Vagina (tissue), 2 donors: Measurements from ENCODE around the gene MRPS30. TPM values are rescaled to one million over a fixed set of nuclear protein-coding genes. Genes with fewer than 3 reads are reported as not detected.

Source experiments
- DNase-seq, 2 donors: peaks; one replicate each; pipeline ENCODE4 v3.0.0-alpha.2; 2017; ENCODE audit errors: extremely low spot score in 2 of 2
- H3K27ac ChIP-seq: fragments of 200-600 bp; sonication (generic); one replicate; pipeline ENCODE4 v1.5.1; 2019
- H3K27me3 ChIP-seq: fragments of 200-600 bp; sonication (generic); one replicate; pipeline ENCODE4 v1.5.1; 2019
- H3K36me3 ChIP-seq, 2 donors: fragments of 200-600 bp; sonication (generic); one replicate each; pipeline ENCODE4 v1.5.1; 2017 to 2019
- H3K4me1 ChIP-seq: fragments of 200-600 bp; sonication (generic); one replicate; pipeline ENCODE4 v1.5.1; 2019
- H3K4me3 ChIP-seq, 2 donors: fragments of 200-600 bp; sonication (generic); 1 replicate in 1 of 2; 2 replicates in 1 of 2; pipeline ENCODE4 v1.5.1; 2016 to 2019
- H3K9me3 ChIP-seq: fragments of 200-600 bp; sonication (generic); one replicate; pipeline ENCODE4 v1.5.1; 2019
- POLR2A ChIP-seq, 2 donors: fragments of 450-650 bp; IDR thresholded peaks; one replicate each; pipeline ENCODE4 v1.6.1; 2017; ENCODE audit warnings: antibody characterized with exemption in 2 of 2, mild to moderate bottlenecking in 2 of 2, moderate library complexity in 2 of 2
- POLR2AphosphoS5 ChIP-seq, 2 donors: sonication (generic); formaldehyde crosslinking; IDR thresholded peaks; one replicate each; pipeline ENCODE4 v1.9.0; 2017; ENCODE audit warnings: antibody characterized with exemption in 2 of 2, mild to moderate bottlenecking in 2 of 2, low read depth in 1 of 2; ENCODE audit not compliant: insufficient read depth in 1 of 2
- intact Hi-C: fragments of 100-400 bp; cut with DNase I; formaldehyde crosslinking; loops from one replicate; pipeline ENCODE4 v1.15.1; 2023
- total RNA-seq: library from RNA; depleted of rRNA; stranded (reverse); fragments of >200 nt; gene quantifications from one replicate; pipeline ENCODE4 v1.2.3, GENCODE V29; 2016
- TF ChIP-seq, protein P1 (sequence below), 3 experiments: fragments of 450-650 bp in 2 of 3; fragments of 200-600 bp in 1 of 3; sonication (generic) in 1 of 3; IDR thresholded peaks; one replicate each; pipeline ENCODE4 v1.5.1; 2017 to 2019; ENCODE audit warnings: antibody characterized with exemption in 3 of 3, mild to moderate bottlenecking in 2 of 3, moderate library complexity in 2 of 3

Gene MRPS30
- total RNA-seq, 1 donor from 2014 or later = 72.2 TPM

DNA sequence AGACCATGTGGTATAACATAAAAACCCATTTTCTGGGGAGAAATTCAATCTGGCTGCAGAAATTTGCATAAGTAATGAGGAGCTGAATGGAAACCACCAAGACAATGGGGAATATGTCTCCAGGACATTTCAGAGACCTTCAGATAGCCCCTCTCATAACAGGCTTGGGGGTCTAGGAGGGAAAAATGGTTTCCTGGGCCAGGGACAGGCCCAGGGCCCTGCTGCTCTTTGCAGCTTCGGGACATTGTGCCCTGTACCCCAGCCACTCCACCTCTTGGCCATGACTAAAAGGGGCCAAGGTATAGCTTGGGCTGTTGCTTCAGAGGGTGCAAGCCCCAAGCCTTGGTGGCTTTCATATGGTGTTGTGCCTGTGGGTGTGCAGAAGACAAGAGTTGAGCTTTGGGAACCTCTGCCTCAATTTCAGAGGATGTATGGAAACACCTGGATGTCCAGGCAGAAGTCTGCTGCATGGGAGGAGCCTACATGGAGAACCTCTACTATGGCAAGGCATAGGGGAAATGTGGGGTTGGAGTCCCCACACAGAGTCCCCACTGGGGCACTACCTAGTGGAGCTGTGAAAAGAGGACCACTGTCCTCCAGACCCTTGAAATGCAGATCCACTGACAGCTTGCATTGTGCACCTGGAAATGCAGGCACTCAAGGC is 30.4 kb downstream of the MRPS30 start:
- H3K4me3 ChIP-seq = no peak overlapping the region
- H3K36me3 ChIP-seq = no peaks in the 10 kb centered on the region
- no peaks in the 10 kb centered on the region for H3K4me1 ChIP-seq
- no peak for DNase-seq
- intact Hi-C loops = no loop called here
- no peaks in the 10 kb centered on the region for H3K27me3 ChIP-seq
- no peaks in the 10 kb centered on the region for H3K9me3 ChIP-seq
- TF ChIP-seq POLR2A (IDR thresholded peaks at IDR 0.05) (no peak), POLR2AphosphoS5 (IDR thresholded peaks at IDR 0.05; ENCODE audit: insufficient read depth in 1 of 2, low read depth in 1 of 2) (no peak)
- TF ChIP-seq, protein P1, sequence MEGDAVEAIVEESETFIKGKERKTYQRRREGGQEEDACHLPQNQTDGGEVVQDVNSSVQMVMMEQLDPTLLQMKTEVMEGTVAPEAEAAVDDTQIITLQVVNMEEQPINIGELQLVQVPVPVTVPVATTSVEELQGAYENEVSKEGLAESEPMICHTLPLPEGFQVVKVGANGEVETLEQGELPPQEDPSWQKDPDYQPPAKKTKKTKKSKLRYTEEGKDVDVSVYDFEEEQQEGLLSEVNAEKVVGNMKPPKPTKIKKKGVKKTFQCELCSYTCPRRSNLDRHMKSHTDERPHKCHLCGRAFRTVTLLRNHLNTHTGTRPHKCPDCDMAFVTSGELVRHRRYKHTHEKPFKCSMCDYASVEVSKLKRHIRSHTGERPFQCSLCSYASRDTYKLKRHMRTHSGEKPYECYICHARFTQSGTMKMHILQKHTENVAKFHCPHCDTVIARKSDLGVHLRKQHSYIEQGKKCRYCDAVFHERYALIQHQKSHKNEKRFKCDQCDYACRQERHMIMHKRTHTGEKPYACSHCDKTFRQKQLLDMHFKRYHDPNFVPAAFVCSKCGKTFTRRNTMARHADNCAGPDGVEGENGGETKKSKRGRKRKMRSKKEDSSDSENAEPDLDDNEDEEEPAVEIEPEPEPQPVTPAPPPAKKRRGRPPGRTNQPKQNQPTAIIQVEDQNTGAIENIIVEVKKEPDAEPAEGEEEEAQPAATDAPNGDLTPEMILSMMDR (IDR thresholded peaks at IDR 0.05) = no peak
- no peak overlapping the region for H3K27ac ChIP-seq

DNA sequence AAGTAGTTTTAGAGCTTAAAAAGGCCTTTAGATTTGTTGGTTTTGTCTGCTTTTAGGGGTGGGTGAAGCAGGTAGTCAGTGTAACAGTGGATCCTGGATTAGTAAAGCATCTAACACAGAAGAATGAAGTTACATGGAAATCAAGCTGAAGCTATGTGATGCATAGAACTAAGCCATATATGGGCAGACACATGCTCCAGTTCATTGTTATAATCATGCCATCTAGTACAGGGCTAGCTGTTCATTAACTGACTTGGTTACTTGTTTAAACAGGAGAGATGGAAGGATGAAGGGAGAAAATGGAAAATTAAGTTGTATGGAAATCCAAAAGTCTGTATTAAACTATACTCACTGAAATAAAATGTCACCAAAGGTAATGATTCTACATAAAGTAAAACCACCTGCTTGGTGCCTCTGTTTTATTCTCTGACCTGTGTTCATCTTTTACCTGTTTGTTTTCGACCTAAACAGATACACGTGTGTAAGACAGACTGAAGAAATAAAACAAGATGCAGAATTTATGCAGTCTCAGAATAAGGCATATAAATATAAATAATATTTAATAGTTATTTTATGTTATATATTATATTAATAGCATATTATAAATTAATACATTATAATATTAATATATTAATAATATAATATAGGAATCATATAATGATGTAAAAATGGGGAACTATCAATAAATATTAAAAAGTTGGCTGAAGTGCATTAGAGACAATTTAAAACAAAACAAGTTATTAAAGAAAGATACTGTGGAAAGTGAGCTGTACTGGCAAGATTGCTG is 33.9 kb downstream of the MRPS30 start:
- Histone ChIP-seq H3K27me3 (no peaks in the 10 kb centered on the region), H3K27ac (no peak overlapping the region), H3K4me1 (no peaks in the 10 kb centered on the region), H3K4me3 (no peak overlapping the region), H3K36me3 (no peaks in the 10 kb centered on the region), H3K9me3 (no peaks in the 10 kb centered on the region)
- intact Hi-C loops = no loop called here
- TF ChIP-seq POLR2AphosphoS5 (IDR thresholded peaks at IDR 0.05; ENCODE audit: insufficient read depth in 1 of 2, low read depth in 1 of 2) (no peak), POLR2A (IDR thresholded peaks at IDR 0.05) (no peak)
- TF ChIP-seq, protein P1 (IDR thresholded peaks at IDR 0.05) = no peak
- no peak for DNase-seq

DNA sequence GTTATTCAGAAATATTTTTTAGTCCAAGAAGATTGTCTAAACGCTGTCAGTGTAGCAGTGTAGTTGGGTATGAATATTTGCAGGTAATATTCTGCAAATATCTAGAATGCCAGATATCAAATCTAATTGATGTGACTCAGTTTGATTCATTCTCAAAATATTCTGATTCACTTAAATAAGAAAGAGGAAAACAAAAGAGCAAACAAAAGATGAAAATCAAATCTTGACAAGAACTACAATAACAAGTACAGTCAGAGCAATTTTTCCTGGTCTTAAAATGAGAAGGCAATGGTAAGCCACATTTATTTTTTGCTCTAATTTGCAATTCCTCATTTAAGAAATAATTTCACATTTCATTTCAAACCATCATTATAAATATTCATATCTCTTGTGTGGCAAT is 36.0 kb downstream of the MRPS30 start:
- DNase-seq = no peak
- intact Hi-C loops = no loop called here
- Histone ChIP-seq H3K4me3 (no peak overlapping the region), H3K36me3 (no peaks in the 10 kb centered on the region), H3K27me3 (no peaks in the 10 kb centered on the region), H3K27ac (no peak overlapping the region), H3K4me1 (no peaks in the 10 kb centered on the region), H3K9me3 (no peaks in the 10 kb centered on the region)
- TF ChIP-seq POLR2A (IDR thresholded peaks at IDR 0.05) (no peak), POLR2AphosphoS5 (IDR thresholded peaks at IDR 0.05; ENCODE audit: insufficient read depth in 1 of 2, low read depth in 1 of 2) (no peak)
- TF ChIP-seq, protein P1 (IDR thresholded peaks at IDR 0.05) = no peak

DNA sequence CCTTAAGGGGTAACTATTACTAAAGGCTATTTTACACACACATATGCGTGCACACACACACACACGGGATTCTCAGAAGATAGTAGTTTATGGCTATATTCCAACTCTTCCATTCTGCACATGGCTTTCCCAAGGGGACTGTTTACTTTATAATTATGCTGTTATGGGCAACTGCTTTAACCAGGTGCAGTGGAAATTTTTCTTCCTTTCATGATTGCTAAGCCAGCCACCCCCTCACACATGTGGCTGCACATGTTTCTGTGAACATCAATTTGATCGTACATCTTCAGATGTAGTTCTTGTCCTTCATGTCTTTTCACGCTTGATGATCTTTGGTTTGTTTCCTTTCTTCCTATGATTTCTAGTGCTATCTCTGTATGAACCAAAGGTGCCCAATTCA is 37.0 kb downstream of the MRPS30 start:
- H3K27me3 ChIP-seq = no peaks in the 10 kb centered on the region
- intact Hi-C loops = no loop called here
- no peaks in the 10 kb centered on the region for H3K36me3 ChIP-seq
- no peak overlapping the region for H3K4me3 ChIP-seq
- no peaks in the 10 kb centered on the region for H3K4me1 ChIP-seq
- no peaks in the 10 kb centered on the region for H3K9me3 ChIP-seq
- no peak overlapping the region for H3K27ac ChIP-seq
- no peak for DNase-seq
- TF ChIP-seq POLR2A (IDR thresholded peaks at IDR 0.05) = no peak
- no peak for TF ChIP-seq POLR2AphosphoS5 (IDR thresholded peaks at IDR 0.05; ENCODE audit: insufficient read depth in 1 of 2, low read depth in 1 of 2)
- TF ChIP-seq, protein P1 (IDR thresholded peaks at IDR 0.05) = no peak
